Sigmoid colon (tissue), 4 donors: Measurements from ENCODE around the gene CTRB2.

ENCODE experiments used
- CTCF ChIP-seq, 4 experiments: fragments of 450-650 bp in 3 of 4; fragments of 200-600 bp in 1 of 4; IDR thresholded peaks; one replicate each; pipeline ENCODE4 v1.5.1; 2016 to 2019; ENCODE audit warnings: antibody characterized with exemption in 4 of 4, mild to moderate bottlenecking in 3 of 4, moderate library complexity in 2 of 4
- EP300 ChIP-seq, 4 donors: sonication (generic); formaldehyde crosslinking; IDR thresholded peaks; one replicate each; pipeline ENCODE4 v1.6.1; 2017; ENCODE audit warnings: antibody characterized with exemption in 4 of 4
- POLR2A ChIP-seq, 2 donors: fragments of 450-650 bp; IDR thresholded peaks; one replicate each; pipeline ENCODE4 v1.6.1; 2016; ENCODE audit warnings: antibody characterized with exemption in 2 of 2, mild to moderate bottlenecking in 2 of 2, moderate library complexity in 2 of 2
- POLR2AphosphoS5 ChIP-seq, 4 donors: sonication (generic); formaldehyde crosslinking; IDR thresholded peaks; one replicate each; pipeline ENCODE4 v1.6.1; 2017; ENCODE audit warnings: antibody characterized with exemption in 4 of 4

GRCh38 chr16:75237398-75238131 lies 30.6 kb upstream of the CTRB2 start:
- TF ChIP-seq CTCF (IDR thresholded peaks at IDR 0.05) (peak in 1 of 4 experiments; percentile 8), EP300 (IDR thresholded peaks at IDR 0.05) (no peak), POLR2A (IDR thresholded peaks at IDR 0.05) (no peak), POLR2AphosphoS5 (IDR thresholded peaks at IDR 0.05) (no peak)
